HUES6 (cell line): ENCODE results near the gene TRIM2.

Experiments used
- H3K27ac ChIP-seq: 2 replicates; pipeline ENCODE4 v1.7.0; 2013; ENCODE audit warnings: low read depth, mild to moderate bottlenecking, low read length, inconsistent platforms
- H3K27me3 ChIP-seq: 2 replicates; pipeline ENCODE4 v1.6.1; 2013; ENCODE audit warnings: low read length; ENCODE audit not compliant: control insufficient read depth, insufficient read depth
- H3K36me3 ChIP-seq: 2 replicates; pipeline ENCODE4 v1.6.1; 2013; ENCODE audit warnings: low read length; ENCODE audit not compliant: control insufficient read depth, insufficient read depth
- H3K4me1 ChIP-seq: 2 replicates; pipeline ENCODE4 v1.6.1; 2013; ENCODE audit warnings: low read length; ENCODE audit not compliant: control insufficient read depth, insufficient read depth
- H3K4me3 ChIP-seq: 2 replicates; pipeline ENCODE4 v1.5.1; 2013; ENCODE audit warnings: low read depth, low read length
- H3K9ac ChIP-seq: one replicate; pipeline ENCODE4 v1.6.1; 2013; ENCODE audit warnings: mild to moderate bottlenecking, low read length
- H3K9me3 ChIP-seq: 2 replicates; pipeline ENCODE4 v1.6.1; 2013; ENCODE audit warnings: low read depth, low read length; ENCODE audit not compliant: control insufficient read depth, insufficient read depth

TRIM2 gene

GRCh38 chr4:153209410-153209809 is 5.2 kb downstream of the TRIM2 start:
- Histone ChIP-seq H3K27me3 (peaks cover 14% of the 10 kb centered on the region), H3K9ac (no peak overlapping the region), H3K27ac (no peak overlapping the region), H3K36me3 (no peaks in the 10 kb centered on the region), H3K9me3 (peaks cover 2% of the 10 kb centered on the region; the same call in 1 of the 2 replicates), H3K4me1 (peaks cover 44% of the 10 kb centered on the region), H3K4me3 (no peak overlapping the region)

- Histone ChIP-seq H3K27me3 (peaks cover 8% of the 10 kb centered on the region), H3K4me3 (no peak overlapping the region), H3K36me3 (no peaks in the 10 kb centered on the region), H3K4me1 (peaks cover 36% of the 10 kb centered on the region), H3K27ac (no peak overlapping the region), H3K9ac (no peak overlapping the region), H3K9me3 (peaks cover 2% of the 10 kb centered on the region; the same call in 1 of the 2 replicates)
Observed at GRCh38 chr4:153210727-153211126, 6.5 kb downstream of the TRIM2 start.

- no peak overlapping the region for H3K9ac ChIP-seq
- H3K4me1 ChIP-seq: peaks cover 23% of the 10 kb centered on the region
- no peak overlapping the region for H3K27ac ChIP-seq
- no peaks in the 10 kb centered on the region for H3K27me3 ChIP-seq
- H3K9me3 ChIP-seq: peaks cover 2% of the 10 kb centered on the region; the same call in 1 of the 2 replicates
- no peak overlapping the region for H3K4me3 ChIP-seq
- H3K36me3 ChIP-seq: no peaks in the 10 kb centered on the region
Observed at GRCh38 chr4:153211986-153212728, 7.9 kb downstream of the TRIM2 start.

DNA sequence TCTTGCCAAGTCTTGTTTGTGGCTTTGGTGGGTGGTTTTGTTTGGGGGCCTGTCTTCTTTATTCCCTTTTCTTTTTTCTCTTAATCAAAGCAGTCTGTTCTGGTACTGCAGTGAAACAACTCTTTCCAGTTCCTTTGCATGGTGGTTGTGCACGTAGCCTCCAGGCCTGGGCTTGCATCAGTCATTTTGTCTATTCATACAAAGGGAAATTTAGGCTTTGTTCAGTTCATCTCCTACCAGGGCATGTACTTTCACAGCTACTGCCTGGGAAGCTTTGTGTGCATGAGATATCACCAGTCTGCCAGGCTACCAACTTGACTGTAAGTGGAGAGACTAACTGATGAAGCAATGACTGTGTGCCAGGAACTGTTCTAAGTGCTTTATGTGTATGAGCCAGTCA is 8.5 kb downstream of the TRIM2 start:
- H3K9ac ChIP-seq: no peak overlapping the region
- H3K27me3 ChIP-seq: no peaks in the 10 kb centered on the region
- H3K4me3 ChIP-seq: no peak overlapping the region
- peaks cover 17% of the 10 kb centered on the region for H3K4me1 ChIP-seq
- peaks cover 2% of the 10 kb centered on the region; the same call in 1 of the 2 replicates for H3K9me3 ChIP-seq
- no peaks in the 10 kb centered on the region for H3K36me3 ChIP-seq
- no peak overlapping the region for H3K27ac ChIP-seq

GRCh38 chr4:153215921-153216320 is 11.7 kb downstream of the TRIM2 start:
- peaks cover 5% of the 10 kb centered on the region; the same call in 1 of the 2 replicates for H3K4me1 ChIP-seq

DNA sequence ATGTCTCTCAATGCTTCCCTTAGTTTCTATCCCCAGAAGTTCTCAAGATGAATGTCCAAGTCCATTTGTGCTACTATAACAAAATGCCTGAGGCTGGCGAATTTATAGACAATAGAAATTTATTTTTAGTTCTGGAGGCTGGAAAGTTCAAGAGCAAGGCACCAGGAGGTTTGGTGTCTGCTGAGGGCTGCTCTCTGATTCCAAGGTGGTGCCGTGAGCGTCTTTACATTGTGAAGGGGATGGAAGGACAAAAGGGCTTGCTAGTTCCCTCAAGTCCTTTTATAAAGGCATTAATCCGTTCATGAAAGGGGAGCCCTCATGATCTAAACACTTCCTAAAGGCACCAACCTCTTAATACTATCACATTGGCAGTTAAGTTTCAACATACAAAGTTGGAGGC is 12.3 kb downstream of the TRIM2 start:
- Histone ChIP-seq H3K4me1 (peaks cover 5% of the 10 kb centered on the region; the same call in 1 of the 2 replicates), H3K9me3 (peaks cover 2% of the 10 kb centered on the region; the same call in 1 of the 2 replicates), H3K36me3 (no peaks in the 10 kb centered on the region), H3K27me3 (no peaks in the 10 kb centered on the region), H3K9ac (no peak overlapping the region), H3K27ac (no peak overlapping the region), H3K4me3 (no peak overlapping the region)

More at GRCh38 chr4:153215921-153216320, 11.7 kb downstream of the TRIM2 start:
- Histone ChIP-seq H3K9ac (no peak overlapping the region), H3K4me3 (no peak overlapping the region), H3K27me3 (no peaks in the 10 kb centered on the region), H3K36me3 (no peaks in the 10 kb centered on the region), H3K9me3 (peaks cover 2% of the 10 kb centered on the region; the same call in 1 of the 2 replicates), H3K27ac (no peak overlapping the region)

GRCh38 chr4:153217440-153217839 is 13.2 kb downstream of the TRIM2 start:
- H3K9ac ChIP-seq: no peak overlapping the region
- no peaks in the 10 kb centered on the region for H3K9me3 ChIP-seq
- H3K36me3 ChIP-seq: no peaks in the 10 kb centered on the region
- no peak overlapping the region for H3K4me3 ChIP-seq
- H3K27me3 ChIP-seq: no peaks in the 10 kb centered on the region
- H3K4me1 ChIP-seq: peaks cover 7% of the 10 kb centered on the region; the same call in 1 of the 2 replicates
- no peak overlapping the region for H3K27ac ChIP-seq

GRCh38 chr4:153218961-153219360 is 14.7 kb downstream of the TRIM2 start:
- Histone ChIP-seq H3K9me3 (no peaks in the 10 kb centered on the region), H3K27ac (no peak overlapping the region), H3K9ac (no peak overlapping the region), H3K36me3 (no peaks in the 10 kb centered on the region), H3K4me1 (peaks cover 14% of the 10 kb centered on the region), H3K27me3 (peaks cover 9% of the 10 kb centered on the region), H3K4me3 (no peak overlapping the region)

DNA sequence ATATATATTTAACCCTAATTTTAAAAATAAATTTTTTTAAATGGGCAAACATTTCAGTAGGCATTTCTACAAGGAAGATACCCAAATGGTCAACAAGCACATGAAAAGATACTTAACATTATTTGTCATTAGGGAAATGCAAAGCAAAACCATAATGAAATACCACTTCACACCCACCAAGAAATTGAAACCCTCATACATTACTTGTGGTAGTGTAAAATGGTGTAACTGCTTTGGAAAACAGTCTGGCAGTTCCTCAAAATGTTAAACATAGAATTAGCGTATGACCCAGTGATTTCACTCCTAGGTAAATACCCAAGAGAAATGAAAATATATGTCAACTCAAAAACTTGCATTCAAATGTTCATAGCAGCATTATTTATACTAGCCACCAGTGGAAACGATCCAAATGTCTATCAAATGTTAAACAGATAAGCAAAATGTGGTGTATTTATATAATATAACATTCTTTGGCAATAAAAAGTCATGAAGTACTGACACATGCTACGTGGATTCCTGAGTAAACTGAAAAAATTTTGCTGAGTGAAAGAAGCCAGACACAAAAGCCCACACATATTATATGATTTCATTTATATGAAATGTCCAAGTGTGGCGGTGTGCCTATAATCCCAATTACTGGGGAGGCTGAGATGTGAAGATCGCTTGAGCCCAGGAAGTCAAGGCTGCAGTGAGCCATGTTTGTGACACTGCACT is 16.6 kb downstream of the TRIM2 start:
- H3K4me1 ChIP-seq: peaks cover 13% of the 10 kb centered on the region
- H3K36me3 ChIP-seq: no peaks in the 10 kb centered on the region
- 0 out of 2 replicates have a peak, but pooled peaks cover 6% of the 10 kb centered on the region for H3K9me3 ChIP-seq
- H3K27ac ChIP-seq: no peak overlapping the region
- no peak overlapping the region for H3K9ac ChIP-seq
- H3K4me3 ChIP-seq: no peak overlapping the region
- H3K27me3 ChIP-seq: peaks cover 14% of the 10 kb centered on the region

- Histone ChIP-seq H3K9ac (peak overlapping the region; percentile 77), H3K27ac (no peak overlapping the region), H3K4me1 (peaks cover 13% of the 10 kb centered on the region), H3K36me3 (no peaks in the 10 kb centered on the region), H3K9me3 (0 out of 2 replicates have a peak, but pooled peaks cover 6% of the 10 kb centered on the region), H3K27me3 (peaks cover 14% of the 10 kb centered on the region), H3K4me3 (peak overlapping the region; percentile 72)
Observed at GRCh38 chr4:153221783-153222706, 17.8 kb downstream of the TRIM2 start.
